KMS-11 (cell line): ENCODE data around the gene RPL28.

Experiments
- H2AFZ ChIP-seq: fragments of 200-600 bp; sonication (generic); 2 replicates; pipeline ENCODE4 v1.6.1; 2016; ENCODE audit warnings: antibody characterized with exemption, mixed run types, low read depth
- H3K27ac ChIP-seq: fragments of 200-600 bp; sonication (generic); 2 replicates; pipeline ENCODE4 v1.6.1; 2016; ENCODE audit warnings: mild to moderate bottlenecking, mixed run types
- H3K27me3 ChIP-seq: fragments of 200-600 bp; sonication (generic); 2 replicates; pipeline ENCODE4 v1.6.1; 2017; ENCODE audit warnings: mild to moderate bottlenecking, low read depth, mixed run types, moderate library complexity; ENCODE audit not compliant: insufficient read depth
- H3K36me3 ChIP-seq: fragments of 200-600 bp; sonication (generic); 2 replicates; pipeline ENCODE4 v1.6.1; 2017; ENCODE audit warnings: mild to moderate bottlenecking, mixed run types; ENCODE audit not compliant: insufficient read depth
- H3K4me1 ChIP-seq: fragments of 200-600 bp; sonication (generic); 2 replicates; pipeline ENCODE4 v1.6.1; 2016; ENCODE audit warnings: mild to moderate bottlenecking, low read depth, mixed run types; ENCODE audit not compliant: poor library complexity, severe bottlenecking
- H3K4me2 ChIP-seq: fragments of 200-600 bp; sonication (generic); 2 replicates; pipeline ENCODE4 v1.7.0; 2016; ENCODE audit warnings: mild to moderate bottlenecking, mixed run types
- H3K4me3 ChIP-seq: fragments of 200-600 bp; sonication (generic); IDR thresholded peaks from 2 replicates; pipeline ENCODE4 v1.6.1; 2017; ENCODE audit warnings: low read depth, low read length, mixed read lengths; ENCODE audit not compliant: insufficient read depth
- H3K79me2 ChIP-seq: fragments of 200-600 bp; sonication (generic); 2 replicates; pipeline ENCODE4 v1.6.1; 2016; ENCODE audit warnings: low read depth, mixed run types; ENCODE audit not compliant: insufficient read depth
- H3K9ac ChIP-seq: fragments of 200-600 bp; sonication (generic); 2 replicates; pipeline ENCODE4 v1.6.1; 2016; ENCODE audit warnings: mild to moderate bottlenecking, mixed run types
- H4K20me1 ChIP-seq: fragments of 200-600 bp; sonication (generic); 2 replicates; pipeline ENCODE4 v1.6.1; 2016; ENCODE audit warnings: mild to moderate bottlenecking, mixed run types; ENCODE audit not compliant: insufficient read depth
- TF ChIP-seq, protein P1 (sequence below): fragments of 200-600 bp; sonication (generic); conservative IDR thresholded peaks from 2 replicates; pipeline ENCODE4 v1.6.1; 2017; ENCODE audit warnings: low read depth, mild to moderate bottlenecking, antibody characterized with exemption, low read length, moderate library complexity, mixed read lengths

Gene RPL28

DNA sequence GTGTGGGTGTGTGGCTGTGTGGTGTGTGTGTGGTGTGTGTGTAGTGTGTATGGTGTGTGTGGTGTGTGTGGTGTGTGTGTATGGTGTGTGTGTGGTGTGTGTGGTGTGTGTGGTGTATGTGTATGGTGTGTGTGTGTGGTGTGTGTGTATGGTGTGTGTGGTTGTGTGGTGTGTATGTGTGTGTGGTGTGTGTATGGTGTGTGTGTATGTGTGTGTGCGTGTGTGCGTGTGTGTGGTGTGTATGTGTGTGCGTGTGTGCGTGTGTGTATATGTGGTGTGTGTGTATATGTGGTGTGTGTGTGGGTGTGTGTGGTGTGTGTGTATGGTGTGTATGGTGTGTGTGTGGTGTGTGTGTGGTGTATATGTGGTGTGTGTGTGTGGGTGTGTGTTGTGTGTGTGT, 49.3 kb downstream of the RPL28 start:
- Histone ChIP-seq H3K9ac (no peak overlapping the region), H3K27ac (no peak overlapping the region), H3K27me3 (peaks cover 48% of the 10 kb centered on the region; the same call in 1 of the 2 replicates), H3K4me1 (peaks cover 2% of the 10 kb centered on the region), H3K79me2 (no peaks in the 10 kb centered on the region), H3K4me3 (no peak overlapping the region), H2AFZ (no peak overlapping the region), H3K4me2 (no peak overlapping the region), H3K36me3 (no peaks in the 10 kb centered on the region), H4K20me1 (no peaks in the 10 kb centered on the region)
- TF ChIP-seq, protein P1, sequence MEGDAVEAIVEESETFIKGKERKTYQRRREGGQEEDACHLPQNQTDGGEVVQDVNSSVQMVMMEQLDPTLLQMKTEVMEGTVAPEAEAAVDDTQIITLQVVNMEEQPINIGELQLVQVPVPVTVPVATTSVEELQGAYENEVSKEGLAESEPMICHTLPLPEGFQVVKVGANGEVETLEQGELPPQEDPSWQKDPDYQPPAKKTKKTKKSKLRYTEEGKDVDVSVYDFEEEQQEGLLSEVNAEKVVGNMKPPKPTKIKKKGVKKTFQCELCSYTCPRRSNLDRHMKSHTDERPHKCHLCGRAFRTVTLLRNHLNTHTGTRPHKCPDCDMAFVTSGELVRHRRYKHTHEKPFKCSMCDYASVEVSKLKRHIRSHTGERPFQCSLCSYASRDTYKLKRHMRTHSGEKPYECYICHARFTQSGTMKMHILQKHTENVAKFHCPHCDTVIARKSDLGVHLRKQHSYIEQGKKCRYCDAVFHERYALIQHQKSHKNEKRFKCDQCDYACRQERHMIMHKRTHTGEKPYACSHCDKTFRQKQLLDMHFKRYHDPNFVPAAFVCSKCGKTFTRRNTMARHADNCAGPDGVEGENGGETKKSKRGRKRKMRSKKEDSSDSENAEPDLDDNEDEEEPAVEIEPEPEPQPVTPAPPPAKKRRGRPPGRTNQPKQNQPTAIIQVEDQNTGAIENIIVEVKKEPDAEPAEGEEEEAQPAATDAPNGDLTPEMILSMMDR: no peak

DNA sequence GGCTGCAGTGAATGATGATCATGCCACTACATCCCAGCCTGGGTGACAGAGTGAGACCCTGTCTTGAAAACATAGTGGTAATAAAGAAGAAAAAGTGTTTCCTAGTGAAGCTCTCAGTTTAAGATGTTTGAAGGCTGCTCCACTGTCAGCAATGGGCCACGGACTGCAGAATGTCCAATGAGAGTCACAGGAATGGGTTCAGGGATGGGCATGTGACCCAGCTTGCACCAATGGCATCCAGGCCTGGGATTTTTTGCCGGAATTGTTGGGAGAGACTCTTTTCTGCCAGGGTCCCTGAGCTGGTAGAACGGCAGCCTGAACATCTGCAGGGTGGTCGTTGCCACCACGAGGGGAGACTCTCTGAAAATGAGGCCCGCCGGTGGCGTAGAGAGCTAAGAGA, 51.1 kb downstream of the RPL28 start:
- Histone ChIP-seq H2AFZ (no peak overlapping the region), H3K4me2 (no peak overlapping the region), H3K79me2 (no peaks in the 10 kb centered on the region), H3K27ac (no peak overlapping the region), H3K4me3 (no peak overlapping the region), H3K9ac (no peak overlapping the region), H3K4me1 (peaks cover 2% of the 10 kb centered on the region), H3K36me3 (no peaks in the 10 kb centered on the region), H4K20me1 (no peaks in the 10 kb centered on the region), H3K27me3 (peaks cover 63% of the 10 kb centered on the region)
- TF ChIP-seq, protein P1: no peak

DNA sequence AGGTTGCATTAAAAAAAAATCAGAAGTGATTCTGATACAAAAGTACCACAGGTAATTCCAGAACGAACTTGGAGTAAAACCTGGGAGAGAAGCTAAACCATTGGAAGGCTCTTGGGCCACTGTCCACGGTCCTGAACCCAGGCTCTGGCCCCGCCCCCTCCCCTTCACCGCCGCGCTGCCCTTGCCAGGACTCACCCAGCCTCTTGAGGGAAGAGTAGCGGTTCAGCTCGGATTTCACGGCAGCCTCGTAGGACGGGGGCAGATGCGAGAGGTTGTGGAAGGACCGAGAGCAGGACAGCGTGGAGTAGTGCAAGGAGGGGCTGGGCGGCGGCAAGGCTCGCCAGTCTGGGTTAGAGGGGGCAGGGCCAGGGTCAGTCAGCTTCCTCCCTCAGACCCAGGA, 51.7 kb downstream of the RPL28 start:
- H2AFZ ChIP-seq: no peak overlapping the region
- no peak overlapping the region for H3K27ac ChIP-seq
- peaks cover 58% of the 10 kb centered on the region for H3K27me3 ChIP-seq
- H3K4me3 ChIP-seq: no peak overlapping the region
- no peak overlapping the region for H3K9ac ChIP-seq
- no peaks in the 10 kb centered on the region for H4K20me1 ChIP-seq
- no peak overlapping the region for H3K4me2 ChIP-seq
- TF ChIP-seq, protein P1: no peak
- H3K79me2 ChIP-seq: no peaks in the 10 kb centered on the region
- peaks cover 2% of the 10 kb centered on the region for H3K4me1 ChIP-seq
- H3K36me3 ChIP-seq: no peaks in the 10 kb centered on the region

DNA sequence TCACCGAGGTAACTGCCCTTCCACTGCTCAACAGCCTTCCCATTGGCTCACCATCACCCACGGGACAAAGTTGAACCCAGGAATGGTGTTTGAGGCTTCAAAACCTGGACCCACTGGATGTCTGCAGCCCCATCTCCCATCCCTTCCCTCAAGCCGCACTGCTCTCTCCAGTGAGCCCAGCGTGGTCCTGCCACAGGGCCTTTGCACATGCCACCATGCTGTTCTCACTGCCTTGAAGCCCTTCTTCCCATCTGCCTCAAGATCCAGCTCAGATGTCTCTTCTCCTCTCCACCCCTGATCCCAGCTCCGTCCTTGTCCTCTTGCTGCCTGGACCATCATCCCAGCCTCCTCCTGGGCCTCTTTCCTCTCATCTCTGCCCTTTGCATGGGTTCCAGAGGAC, 53.3 kb downstream of the RPL28 start:
- TF ChIP-seq, protein P1: no peak
- Histone ChIP-seq H2AFZ (no peak overlapping the region), H3K36me3 (no peaks in the 10 kb centered on the region), H3K4me2 (no peak overlapping the region), H3K9ac (no peak overlapping the region), H3K4me3 (no peak overlapping the region), H3K27me3 (peaks cover 63% of the 10 kb centered on the region), H3K79me2 (no peaks in the 10 kb centered on the region), H3K27ac (no peak overlapping the region), H3K4me1 (peaks cover 2% of the 10 kb centered on the region), H4K20me1 (no peaks in the 10 kb centered on the region)
